NCI-H1694 treated with DMSO at 0.1 percent for 48 hours (cell line): Measurements from ENCODE around the gene RUNX1.

Experiments
- DNase-seq: peaks from one replicate; lab custom pipeline; 2025; lab: John Stamatoyannopoulos, UW

RUNX1 gene

GRCh38 chr21:35036465-35037383 lies 12.4 kb downstream of the RUNX1 start:
- no peak for DNase-seq

DNA sequence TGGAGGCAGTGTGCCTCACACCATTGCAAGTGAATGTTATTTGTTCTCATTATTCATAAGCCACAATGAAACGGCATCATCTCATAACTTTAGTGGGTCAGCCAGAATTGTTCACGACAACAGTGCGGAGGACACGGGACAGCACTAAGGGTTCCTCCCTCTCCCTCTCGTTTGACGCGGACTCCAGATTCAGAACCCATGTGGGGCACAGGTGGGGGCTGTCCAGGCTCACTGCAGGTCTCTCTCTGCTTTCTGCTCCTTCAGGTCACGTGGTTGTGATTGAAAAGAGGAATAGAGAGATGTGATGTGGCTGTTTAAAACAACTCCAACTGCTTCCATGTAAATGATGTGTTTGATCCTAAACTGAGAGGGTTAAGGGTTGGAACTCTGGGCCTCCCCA lies 13.5 kb downstream of the RUNX1 start:
- DNase-seq = no peak

DNA sequence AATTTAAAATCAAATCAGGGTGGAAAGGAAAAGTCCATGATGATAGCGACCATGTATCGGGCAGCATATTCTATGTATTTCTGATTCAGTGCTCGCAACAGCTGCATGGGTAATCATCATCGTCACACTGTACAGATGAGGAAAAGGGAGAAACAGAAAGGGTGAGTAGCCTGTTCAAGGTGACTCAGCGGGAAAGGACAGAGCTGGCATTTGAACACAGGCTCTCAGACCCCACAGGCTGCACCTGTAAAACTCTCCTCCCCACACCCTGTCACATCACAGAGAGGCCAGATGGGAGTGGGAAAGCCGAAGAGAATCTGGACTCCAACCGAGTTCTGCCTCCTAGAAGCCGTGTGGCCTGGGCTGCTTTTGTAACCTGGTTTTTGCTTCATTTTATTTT lies 14.0 kb downstream of the RUNX1 start:
- DNase-seq = no peak

GRCh38 chr21:35034203-35034926 lies 14.7 kb downstream of the RUNX1 start:
- DNase-seq = no peak

DNA sequence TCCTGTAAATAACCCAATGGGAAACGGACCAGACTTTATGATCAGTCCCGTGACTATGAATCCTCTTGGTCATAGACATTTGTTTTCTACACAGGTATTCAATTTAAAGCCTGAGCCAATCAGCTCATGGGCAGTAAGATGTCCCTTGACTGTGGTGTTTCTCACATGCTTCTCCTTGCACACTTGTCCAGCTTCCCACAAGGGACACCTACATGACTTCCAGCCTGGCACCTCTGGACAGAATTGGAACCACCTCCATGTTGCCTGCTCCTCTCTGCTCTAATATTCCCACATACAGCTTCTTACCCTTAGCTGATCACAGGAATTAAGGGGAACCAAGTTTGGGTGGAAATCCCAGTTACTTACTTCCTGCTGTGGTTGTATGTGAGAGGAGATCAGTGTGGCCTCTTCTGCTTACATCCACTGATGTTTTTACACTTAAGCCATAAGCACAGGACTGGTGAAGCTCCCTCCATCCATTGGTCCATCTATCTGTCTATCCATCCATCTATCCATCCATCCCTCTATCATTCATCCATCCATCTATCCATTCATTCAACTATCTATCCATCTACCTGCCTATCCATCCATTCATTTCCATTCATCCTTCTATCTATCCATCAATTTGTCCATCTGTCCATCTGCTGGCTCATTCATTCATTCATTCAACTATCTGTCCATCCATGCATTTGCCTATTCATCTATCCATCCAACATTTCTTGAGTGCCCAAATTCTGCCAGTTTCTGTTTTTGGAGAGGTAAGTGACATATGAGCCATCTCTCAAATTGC lies 16.4 kb downstream of the RUNX1 start:
- no peak for DNase-seq

DNA sequence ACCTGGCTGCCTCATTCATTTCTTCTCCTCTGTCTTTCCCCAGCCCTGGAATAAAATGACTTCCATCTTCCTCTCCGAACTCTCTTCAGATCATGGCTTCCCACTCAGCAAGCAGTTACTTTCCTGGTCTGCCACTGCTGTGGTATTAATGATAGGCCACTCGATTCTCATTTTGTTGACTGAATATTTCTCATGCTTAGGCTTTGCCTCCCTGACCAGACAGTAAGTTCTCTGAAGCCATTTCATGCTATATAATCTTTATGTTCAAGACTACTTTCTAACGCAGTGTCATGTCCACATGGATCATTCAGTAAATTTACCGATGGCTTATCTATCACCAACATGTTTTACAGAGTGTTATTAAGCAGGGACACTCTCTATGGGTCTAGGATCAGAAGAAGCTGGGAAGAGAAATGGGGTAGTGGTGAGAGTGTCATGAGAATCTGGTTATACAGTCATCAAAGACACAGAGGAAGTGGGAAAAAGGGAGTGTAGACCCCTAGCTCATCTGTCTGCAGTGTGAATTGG lies 20.6 kb downstream of the RUNX1 start:
- no peak for DNase-seq

- no peak for DNase-seq
These were observed 21.3 kb downstream of the RUNX1 start for GRCh38 chr21:35027563-35028450.

DNA sequence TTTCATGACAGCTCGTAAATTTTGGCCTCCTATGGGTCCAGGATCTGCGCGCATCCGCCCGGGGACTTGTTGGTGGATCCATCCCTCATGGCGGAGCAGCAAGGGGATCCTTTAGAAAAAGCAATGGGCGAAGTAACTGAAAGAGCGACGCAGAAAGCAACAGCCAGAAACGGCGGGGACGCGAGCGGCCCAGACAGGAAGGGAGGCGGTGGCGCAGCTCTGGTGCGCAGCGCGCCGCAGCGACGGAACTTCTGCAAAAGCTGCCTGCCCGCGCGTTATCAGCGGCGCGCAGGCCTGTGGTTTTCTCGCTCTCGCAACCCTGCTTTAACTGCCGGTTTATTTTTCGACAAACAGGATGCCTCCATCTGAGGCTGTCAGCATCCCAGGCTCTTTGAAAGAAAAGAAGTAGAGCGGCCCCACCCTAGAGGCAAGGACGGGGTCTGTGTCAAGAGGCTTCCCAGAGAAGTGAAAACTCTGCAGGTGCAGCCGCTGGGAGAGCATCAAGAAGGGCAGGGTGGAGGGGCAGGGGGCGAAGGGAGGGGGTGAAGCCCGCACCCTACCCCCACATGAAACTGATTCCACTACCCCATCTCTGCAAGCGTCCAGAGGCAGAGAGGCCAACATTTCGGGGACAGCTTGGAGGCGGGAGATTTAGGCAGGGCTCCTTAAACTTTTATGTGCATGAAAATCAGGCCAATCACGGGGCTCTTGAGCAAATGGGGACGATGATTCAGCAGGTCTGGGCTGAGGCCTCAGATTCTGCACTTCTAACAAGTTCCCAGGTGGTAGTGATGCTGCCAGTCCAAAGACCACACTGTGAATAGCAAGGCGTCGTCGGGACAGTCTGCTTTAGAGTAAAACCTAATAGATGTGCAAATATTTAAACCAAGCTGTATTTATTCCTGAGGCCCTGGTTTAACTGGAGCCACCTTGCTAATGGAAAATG lies 22.2 kb downstream of the RUNX1 start:
- DNase-seq = no peak

GRCh38 chr21:35026153-35026500 lies 23.0 kb downstream of the RUNX1 start:
- no peak for DNase-seq

- no peak for DNase-seq
These were observed 23.6 kb downstream of the RUNX1 start for GRCh38 chr21:35025206-35026152.

DNA sequence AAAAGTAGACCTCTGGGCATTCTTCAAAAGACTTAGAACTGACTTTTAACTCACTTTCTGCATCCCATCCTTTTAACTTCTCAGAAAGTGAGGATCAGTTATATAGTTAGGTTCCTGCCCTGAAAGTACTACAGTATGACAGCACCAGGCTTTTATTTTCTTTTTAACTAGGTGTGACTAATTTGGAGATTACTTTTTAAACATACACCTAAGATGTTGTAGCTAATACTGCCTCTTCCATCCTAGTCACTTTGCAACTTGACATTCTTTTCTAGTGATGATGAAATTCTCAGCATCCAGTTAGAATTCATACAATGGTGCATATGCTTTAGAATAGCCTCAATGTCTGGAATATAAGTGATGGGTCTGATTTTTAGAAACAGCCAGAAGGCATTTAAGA lies 24.6 kb downstream of the RUNX1 start:
- DNase-seq = no peak

DNA sequence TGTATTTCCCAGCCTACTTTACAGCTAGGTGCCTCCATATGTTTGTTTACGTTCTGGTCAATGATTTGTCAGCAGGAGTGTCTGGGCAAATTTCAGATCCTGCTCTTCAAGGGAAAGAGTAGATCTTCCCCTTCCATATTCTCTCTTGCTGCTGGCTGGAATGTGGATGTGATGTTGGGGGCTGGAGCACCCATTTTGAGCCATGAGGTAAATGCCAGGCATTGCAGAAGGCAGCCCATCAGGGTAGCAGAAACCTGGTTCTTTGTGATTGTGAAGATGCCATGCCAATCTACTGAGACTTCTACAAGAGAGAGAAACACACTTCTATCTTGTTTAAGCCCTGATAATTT lies 25.1 kb downstream of the RUNX1 start:
- DNase-seq = no peak

- no peak for DNase-seq
These were observed 25.6 kb downstream of the RUNX1 start for GRCh38 chr21:35023396-35024070.

DNA sequence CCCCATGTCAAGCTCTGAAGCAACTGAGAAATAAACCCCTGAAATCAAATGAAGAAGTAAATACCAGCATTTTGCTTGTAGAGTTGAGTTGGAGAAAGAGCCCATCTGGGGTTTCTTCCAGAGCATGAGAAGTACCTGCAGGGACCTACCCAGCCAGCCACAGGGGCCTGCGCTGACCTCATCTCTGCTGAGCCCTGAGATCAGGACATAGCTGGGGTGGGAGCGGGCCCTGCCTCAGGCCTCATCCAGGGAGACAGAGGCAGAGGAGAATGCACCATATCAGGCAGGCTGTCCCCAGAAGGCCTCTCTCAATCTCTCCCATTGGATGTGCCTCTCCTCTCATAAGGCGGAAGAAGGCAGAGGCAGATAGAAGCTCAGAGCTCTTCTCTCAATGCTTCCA lies 27.6 kb downstream of the RUNX1 start:
- no peak for DNase-seq

- no peak for DNase-seq
These were observed 28.2 kb downstream of the RUNX1 start for GRCh38 chr21:35020902-35021301.

- DNase-seq = no peak
These were observed 28.7 kb downstream of the RUNX1 start for GRCh38 chr21:35020436-35020835.

DNA sequence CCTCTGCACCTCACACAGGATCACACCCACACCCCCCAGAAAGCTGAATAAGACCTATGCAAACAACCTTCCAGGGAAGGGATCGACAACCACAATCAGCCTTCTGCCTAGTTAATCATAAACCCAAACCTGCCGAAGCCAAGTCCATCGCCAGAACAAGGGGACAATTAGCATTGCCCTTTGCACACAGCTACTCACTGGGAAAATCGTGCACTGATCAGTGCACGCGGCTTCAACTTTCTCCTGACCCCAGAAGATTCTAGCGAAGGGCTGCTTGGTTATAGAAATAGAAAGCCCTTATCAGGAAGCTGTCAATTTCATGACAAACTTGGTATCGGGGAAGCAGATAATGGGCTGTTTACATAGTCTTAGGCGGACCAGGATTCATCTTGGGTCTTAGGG lies 29.5 kb downstream of the RUNX1 start:
- no peak for DNase-seq

DNA sequence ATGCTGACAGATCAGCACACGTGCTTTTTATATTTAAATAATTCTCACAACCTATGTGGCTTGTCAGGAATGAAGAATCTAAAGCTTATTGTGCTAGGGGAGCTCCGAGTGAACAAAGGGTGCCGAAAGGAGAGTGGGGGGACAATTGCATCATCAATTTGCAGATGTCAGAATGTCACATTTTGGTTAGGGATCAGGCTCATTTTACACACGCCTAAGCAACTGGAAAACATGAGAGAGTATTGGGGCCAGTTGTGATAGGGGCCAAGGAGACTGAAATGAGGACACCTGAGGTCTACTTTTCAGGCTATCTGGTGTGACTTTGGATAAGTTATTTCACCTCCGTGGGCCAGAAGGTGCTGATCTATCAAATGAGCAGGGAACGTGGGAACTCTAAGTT lies 31.8 kb downstream of the RUNX1 start:
- DNase-seq = no peak
